ENCODE data around the gene OR2L8.
A peak's percentile ranks its signal among the peaks of the same experiment; 100 is the strongest.

OR2L8 gene

DNA sequence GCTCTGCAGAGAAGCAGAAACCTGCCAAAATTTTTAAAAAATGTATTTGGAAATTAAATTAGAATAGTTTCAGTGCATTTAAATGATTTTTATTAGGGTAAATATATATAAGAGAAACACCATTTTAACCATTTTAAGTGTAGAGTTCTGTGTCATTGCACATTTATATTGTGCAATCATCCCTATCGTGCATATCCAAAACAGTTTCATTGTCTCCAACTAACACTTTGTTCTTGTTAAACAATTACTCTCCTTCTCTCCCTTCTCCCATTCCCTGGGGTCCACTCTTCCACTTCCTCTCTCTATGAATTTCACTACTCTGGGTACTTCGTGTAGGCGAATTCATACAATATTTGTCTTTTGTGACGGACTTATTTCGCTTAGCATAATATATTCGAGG is 6.0 kb upstream of the OR2L8 start:
- Mint-ChIP-seq H3K36me3 (no peaks in the 10 kb centered on the region), H3K27ac (no peak overlapping the region), H3K4me1 (no peaks in the 10 kb centered on the region), H3K9me3 (peaks cover 8% of the 10 kb centered on the region), H3K27me3 (no peaks in the 10 kb centered on the region), H3K4me3 (no peak overlapping the region)
- ATAC-seq = no peak

DNA sequence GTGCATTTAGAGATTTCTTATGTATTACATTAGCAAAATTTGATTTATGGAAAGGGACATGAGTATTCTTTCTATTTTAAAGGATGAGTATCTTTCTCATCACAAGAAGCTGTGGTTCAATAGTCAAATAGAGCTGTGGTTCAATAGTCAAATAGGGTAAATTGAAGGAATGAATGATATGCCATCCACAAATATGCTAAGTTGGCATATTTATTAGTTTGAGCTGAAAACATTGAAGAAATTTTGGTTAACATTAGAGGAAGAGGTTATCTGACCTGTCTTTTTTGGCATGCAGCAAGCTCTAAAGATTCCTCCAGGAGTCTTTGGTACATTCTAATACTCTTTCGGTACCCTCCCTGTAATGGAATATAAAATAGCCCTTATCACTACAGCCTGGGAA is 4.8 kb downstream of the OR2L8 start:
- Mint-ChIP-seq H3K4me3 (no peak overlapping the region), H3K36me3 (no peaks in the 10 kb centered on the region), H3K4me1 (no peaks in the 10 kb centered on the region), H3K27ac (no peak overlapping the region), H3K9me3 (peaks cover 7% of the 10 kb centered on the region), H3K27me3 (no peaks in the 10 kb centered on the region)
- ATAC-seq = no peak

DNA sequence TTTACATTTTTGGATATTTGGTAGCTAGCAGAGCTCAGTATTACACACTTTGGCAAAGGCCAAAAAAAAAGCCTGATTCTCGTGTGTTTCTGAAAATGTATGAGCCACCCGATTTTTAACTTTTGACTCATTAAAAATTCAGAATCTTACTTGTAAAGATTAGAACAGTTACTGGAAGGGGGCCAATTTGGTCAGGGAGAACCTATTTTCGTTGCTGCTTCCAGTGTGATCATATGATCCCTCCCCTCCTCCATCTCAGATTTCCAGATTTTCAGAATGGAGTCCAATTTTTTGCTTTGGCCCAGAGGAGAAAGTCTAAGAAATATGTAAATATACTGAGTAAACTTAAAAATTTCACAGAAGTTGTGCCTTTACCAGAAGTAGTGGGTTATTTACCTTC is 13.1 kb downstream of the OR2L8 start:
- no peaks in the 10 kb centered on the region for H3K27me3 Mint-ChIP-seq
- peaks cover 12% of the 10 kb centered on the region for H3K9me3 Mint-ChIP-seq
- ATAC-seq = no peak
- H3K4me3 Mint-ChIP-seq = no peak overlapping the region
- peaks cover 15% of the 10 kb centered on the region for H3K4me1 Mint-ChIP-seq
- no peak overlapping the region for H3K27ac Mint-ChIP-seq
- no peaks in the 10 kb centered on the region for H3K36me3 Mint-ChIP-seq

DNA sequence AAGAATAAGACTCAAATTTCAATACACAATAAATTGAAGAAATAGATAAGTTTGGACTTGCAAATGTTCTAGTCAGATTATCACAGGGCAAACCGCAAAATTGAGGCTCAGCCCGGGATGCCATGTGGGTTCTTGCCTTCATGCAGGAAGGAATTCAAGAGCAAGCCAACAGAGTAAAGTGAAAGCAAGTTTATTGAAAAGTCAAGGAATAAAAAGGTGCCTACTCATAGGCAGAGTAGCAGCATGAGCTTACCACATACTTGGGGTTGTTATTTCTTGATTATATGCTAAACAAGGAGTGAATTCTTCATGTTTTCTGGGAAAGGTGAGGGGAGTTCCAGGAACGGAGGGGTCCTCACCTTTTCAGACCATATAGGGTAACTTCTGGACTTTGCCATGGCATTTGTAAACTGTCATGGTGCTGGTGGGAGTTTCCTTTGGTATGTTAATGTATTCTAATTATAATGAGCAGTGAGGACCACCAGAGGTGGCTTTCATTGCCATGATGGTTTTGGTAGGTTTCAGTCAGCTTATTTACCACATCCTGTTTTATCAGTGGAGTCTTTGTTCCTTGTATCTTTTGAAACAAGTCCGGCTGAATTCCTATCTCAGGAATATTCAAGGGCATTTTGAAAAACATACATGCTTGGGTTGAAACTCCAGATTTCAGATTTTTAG is 14.4 kb downstream of the OR2L8 start:
- Mint-ChIP-seq H3K4me3 (no peak overlapping the region), H3K4me1 (peaks cover 26% of the 10 kb centered on the region), H3K27me3 (no peaks in the 10 kb centered on the region), H3K9me3 (peaks cover 8% of the 10 kb centered on the region), H3K36me3 (no peaks in the 10 kb centered on the region), H3K27ac (no peak overlapping the region)
- ATAC-seq = no peak

DNA sequence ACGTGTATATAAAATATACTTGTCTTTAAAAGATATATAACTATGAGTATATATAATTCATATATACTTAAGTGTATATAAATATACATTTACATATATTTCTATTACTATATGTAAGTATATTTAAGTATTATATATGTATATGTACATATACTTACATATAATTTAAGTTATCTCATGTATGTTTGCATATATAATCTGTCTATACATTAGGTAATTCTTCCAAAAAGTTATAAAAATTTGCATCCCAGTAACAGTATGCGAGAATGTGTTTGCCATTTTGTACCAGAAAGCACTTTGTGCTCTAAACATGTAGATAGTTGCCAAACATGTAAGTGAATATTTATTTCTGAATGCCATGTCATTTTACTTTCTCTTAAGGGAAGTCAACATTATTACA is 16.3 kb downstream of the OR2L8 start, which contains the start of gene OR2AK2:
Gene OR2AK2, plus strand, starts transcription at position 301 of the 400 bp plus-strand sequence. CDS start 144 bp downstream, outside the sequence.
- H3K27me3 Mint-ChIP-seq = no peaks in the 10 kb centered on the region
- H3K4me1 Mint-ChIP-seq = peaks cover 26% of the 10 kb centered on the region
- no peak within 1 kb of the TSS for H3K27ac Mint-ChIP-seq
- H3K4me3 Mint-ChIP-seq = no peak within 1 kb of the TSS
- no peaks in the 10 kb centered on the region for H3K36me3 Mint-ChIP-seq
- H3K9me3 Mint-ChIP-seq = peaks cover 8% of the 10 kb centered on the region
- ATAC-seq = no peak

DNA sequence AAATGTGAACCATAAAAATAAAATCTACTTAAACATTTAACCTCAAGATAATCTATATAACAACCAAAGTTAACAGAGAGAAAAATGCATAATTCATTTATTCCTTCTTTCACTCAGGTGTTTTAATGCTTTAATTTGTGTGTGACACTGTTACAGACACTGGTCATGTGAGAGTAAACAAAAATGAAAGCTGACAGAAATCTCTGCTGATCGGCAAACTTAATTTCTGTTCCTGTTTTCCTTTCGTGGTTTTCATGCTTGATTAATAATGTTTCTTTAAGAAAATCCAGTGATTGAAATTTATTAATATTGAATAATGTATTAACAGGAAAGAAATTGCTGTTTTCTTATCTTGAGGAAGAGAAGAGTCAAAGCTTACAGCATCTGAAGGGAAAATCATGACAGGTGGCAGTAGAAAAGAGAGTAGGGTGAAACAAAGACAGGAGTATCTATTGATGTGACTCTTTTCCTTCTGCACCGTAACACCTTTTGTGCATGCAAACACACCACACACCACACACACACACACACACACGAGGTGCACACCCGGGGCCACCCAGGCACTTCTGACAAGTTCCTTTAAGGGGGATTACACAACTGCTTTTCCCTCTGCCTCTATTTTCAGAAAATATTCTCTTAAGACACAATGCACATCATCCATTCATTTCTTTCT is 18.0 kb downstream of the OR2L8 start:
- Mint-ChIP-seq H3K36me3 (no peaks in the 10 kb centered on the region), H3K4me3 (peak overlapping the region; percentile 62), H3K27ac (no peak overlapping the region), H3K27me3 (no peaks in the 10 kb centered on the region), H3K4me1 (peaks cover 26% of the 10 kb centered on the region), H3K9me3 (peaks cover 5% of the 10 kb centered on the region)
- no peak for ATAC-seq

DNA sequence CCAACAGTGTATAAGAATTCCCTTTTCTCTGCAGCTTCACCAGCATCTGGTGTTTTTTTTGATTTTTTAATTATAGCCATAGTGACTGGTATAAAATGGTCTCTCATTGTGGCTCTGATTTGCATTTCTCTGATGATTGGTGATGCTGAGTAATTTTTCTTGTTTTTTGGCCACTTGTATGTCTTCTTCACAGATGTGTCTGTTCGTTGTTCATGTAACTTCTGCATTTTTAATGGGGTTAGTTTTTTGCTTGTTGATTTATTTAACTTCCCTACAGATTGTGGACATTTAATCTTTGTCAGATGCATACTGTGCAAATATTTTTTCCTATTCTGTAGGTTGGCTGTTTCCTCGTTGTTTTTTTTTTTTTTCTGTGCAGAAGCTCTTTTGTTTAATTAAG is 44.3 kb downstream of the OR2L8 start:
- Mint-ChIP-seq H3K36me3 (no peaks in the 10 kb centered on the region), H3K4me3 (no peak overlapping the region), H3K4me1 (no peaks in the 10 kb centered on the region), H3K9me3 (peaks cover 3% of the 10 kb centered on the region), H3K27ac (no peak overlapping the region), H3K27me3 (no peaks in the 10 kb centered on the region)
- no peak for ATAC-seq

DNA sequence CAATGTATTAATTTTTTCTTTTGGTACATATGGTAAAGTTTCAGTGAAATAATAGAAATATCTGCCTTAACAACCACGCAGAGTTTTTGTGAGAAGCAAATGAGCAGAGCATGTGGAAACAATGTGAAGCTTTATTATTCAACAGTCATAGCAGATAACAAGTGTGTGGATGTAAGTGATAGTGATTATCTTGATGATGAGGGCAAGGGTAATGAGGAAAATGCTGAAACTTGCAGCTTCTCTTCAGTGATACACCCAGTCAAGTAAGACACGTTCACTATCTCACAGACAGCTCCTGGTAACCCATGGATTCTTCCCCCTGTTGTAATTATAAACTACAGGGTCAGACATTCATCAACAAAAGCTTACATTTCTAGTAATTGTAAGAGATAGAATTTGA is 50.2 kb downstream of the OR2L8 start:
- H3K27me3 Mint-ChIP-seq = no peaks in the 10 kb centered on the region
- ATAC-seq = no peak

More for the DNA sequence above, 50.2 kb downstream of the OR2L8 start:
- peaks cover 3% of the 10 kb centered on the region for H3K9me3 Mint-ChIP-seq
- no peak overlapping the region for H3K27ac Mint-ChIP-seq
- no peaks in the 10 kb centered on the region for H3K36me3 Mint-ChIP-seq
- no peak overlapping the region for H3K4me3 Mint-ChIP-seq
- H3K4me1 Mint-ChIP-seq = no peaks in the 10 kb centered on the region
